Measurements from ENCODE around the gene EDEM3.

DNA sequence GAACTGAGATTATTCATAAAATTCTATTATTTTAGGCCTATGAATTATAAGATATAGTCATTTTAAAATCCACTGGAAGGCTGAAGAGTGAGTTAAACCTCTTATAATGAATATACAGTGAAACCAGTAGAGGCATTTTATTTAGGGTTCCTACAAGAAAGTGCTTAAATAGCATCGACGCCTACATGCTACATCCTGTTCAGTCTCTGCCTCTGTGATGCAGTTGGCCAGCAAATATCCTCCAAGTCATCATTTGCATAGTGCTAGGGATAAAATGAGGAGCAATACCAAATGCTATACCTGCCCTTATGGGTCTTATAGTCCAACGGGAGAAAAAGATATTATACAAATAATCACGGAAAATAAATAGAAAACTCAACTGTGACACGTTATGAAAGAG is 59.6 kb downstream of the EDEM3 start:
- TF ChIP-seq EZH2 (IDR thresholded peaks at IDR 0.05; ENCODE audit: borderline replicate concordance, insufficient read depth, low read length, poor library complexity, severe bottlenecking) (no peak), TAF1 (IDR thresholded peaks at IDR 0.05; ENCODE audit: low read depth) (no peak)
- TF ChIP-seq, protein P1, sequence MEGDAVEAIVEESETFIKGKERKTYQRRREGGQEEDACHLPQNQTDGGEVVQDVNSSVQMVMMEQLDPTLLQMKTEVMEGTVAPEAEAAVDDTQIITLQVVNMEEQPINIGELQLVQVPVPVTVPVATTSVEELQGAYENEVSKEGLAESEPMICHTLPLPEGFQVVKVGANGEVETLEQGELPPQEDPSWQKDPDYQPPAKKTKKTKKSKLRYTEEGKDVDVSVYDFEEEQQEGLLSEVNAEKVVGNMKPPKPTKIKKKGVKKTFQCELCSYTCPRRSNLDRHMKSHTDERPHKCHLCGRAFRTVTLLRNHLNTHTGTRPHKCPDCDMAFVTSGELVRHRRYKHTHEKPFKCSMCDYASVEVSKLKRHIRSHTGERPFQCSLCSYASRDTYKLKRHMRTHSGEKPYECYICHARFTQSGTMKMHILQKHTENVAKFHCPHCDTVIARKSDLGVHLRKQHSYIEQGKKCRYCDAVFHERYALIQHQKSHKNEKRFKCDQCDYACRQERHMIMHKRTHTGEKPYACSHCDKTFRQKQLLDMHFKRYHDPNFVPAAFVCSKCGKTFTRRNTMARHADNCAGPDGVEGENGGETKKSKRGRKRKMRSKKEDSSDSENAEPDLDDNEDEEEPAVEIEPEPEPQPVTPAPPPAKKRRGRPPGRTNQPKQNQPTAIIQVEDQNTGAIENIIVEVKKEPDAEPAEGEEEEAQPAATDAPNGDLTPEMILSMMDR (IDR thresholded peaks at IDR 0.05; ENCODE audit: poor library complexity, severe bottlenecking): no peak
